ENCODE results near the gene LMF1. TPM values are rescaled to one million over a fixed set of nuclear protein-coding genes. Genes with fewer than 3 reads are reported as not detected.
"Not testable (repeated sequence)": the region's sequence is repeated elsewhere in the genome, so short reads cannot be mapped to it uniquely, and the experiment has no call there.

LMF1 gene
- total RNA-seq, 3 donors from 2014 or later = 14.1 to 26.4 (median 21.4) TPM

- H3K27ac ChIP-seq = no peak overlapping the region
- no peak for TF ChIP-seq POLR2A (IDR thresholded peaks at IDR 0.05)
- TF ChIP-seq POLR2AphosphoS5 (IDR thresholded peaks at IDR 0.05) = no peak
- no peak for TF ChIP-seq CTCF (IDR thresholded peaks at IDR 0.05)
- no peak for DNase-seq (ENCODE audit: low spot score in 2 of 2)
- H3K4me1 ChIP-seq = no peaks in the 10 kb centered on the region
- no peaks in the 10 kb centered on the region for H3K36me3 ChIP-seq
- peaks cover 34 to 36% of the 10 kb centered on the region in 2 donors for H3K9me3 ChIP-seq
- H3K27me3 ChIP-seq = peaks cover 0 to 43% of the 10 kb centered on the region in 2 donors
- intact Hi-C loops (cut with DNase I; ENCODE audit: low total_unique reads) = no loop called here
- no peak overlapping the region for H3K4me3 ChIP-seq
These were observed 132.0 kb downstream of the LMF1 start for GRCh38 chr16:838741-839140.

- intact Hi-C loops (cut with DNase I; ENCODE audit: low total_unique reads); H3K36me3 ChIP-seq; H3K4me1 ChIP-seq; H3K4me3 ChIP-seq; H3K27ac ChIP-seq; DNase-seq (ENCODE audit: low spot score in 2 of 2): not testable (repeated sequence)
- Histone ChIP-seq H3K9me3 (peaks cover 37 to 38% of the 10 kb centered on the region in 2 donors), H3K27me3 (peaks cover 0 to 58% of the 10 kb centered on the region in 2 donors)
These were observed 134.0 kb downstream of the LMF1 start for GRCh38 chr16:836822-837221.

GRCh38 chr16:836221-836620 lies 134.6 kb downstream of the LMF1 start:
- Histone ChIP-seq H3K9me3 (peaks cover 37 to 38% of the 10 kb centered on the region in 2 donors), H3K4me3 (no peak overlapping the region), H3K27me3 (peaks cover 0 to 57% of the 10 kb centered on the region in 2 donors), H3K27ac (no peak overlapping the region), H3K36me3 (no peaks in the 10 kb centered on the region), H3K4me1 (no peaks in the 10 kb centered on the region)
- DNase-seq (ENCODE audit: low spot score in 2 of 2) = no peak
- intact Hi-C loops (cut with DNase I; ENCODE audit: low total_unique reads) = no loop called here
- TF ChIP-seq POLR2A (IDR thresholded peaks at IDR 0.05) (no peak), POLR2AphosphoS5 (IDR thresholded peaks at IDR 0.05) (no peak), CTCF (IDR thresholded peaks at IDR 0.05) (no peak)

- H3K27me3 ChIP-seq = peaks cover 0 to 50% of the 10 kb centered on the region in 2 donors
These were observed 135.4 kb downstream of the LMF1 start for GRCh38 chr16:835373-835772.

GRCh38 chr16:833411-833810 lies 137.4 kb downstream of the LMF1 start:
- Histone ChIP-seq H3K4me1 (no peaks in the 10 kb centered on the region), H3K27me3 (peaks cover 0 to 33% of the 10 kb centered on the region in 2 donors), H3K36me3 (no peaks in the 10 kb centered on the region), H3K9me3 (peaks cover 35 to 37% of the 10 kb centered on the region in 2 donors), H3K27ac (no peak overlapping the region), H3K4me3 (no peak overlapping the region)
- TF ChIP-seq POLR2A (IDR thresholded peaks at IDR 0.05) = no peak
- TF ChIP-seq POLR2AphosphoS5 (IDR thresholded peaks at IDR 0.05) = no peak
- TF ChIP-seq CTCF (IDR thresholded peaks at IDR 0.05) = no peak
- DNase-seq (ENCODE audit: low spot score in 2 of 2) = no peak
- intact Hi-C loops (cut with DNase I; ENCODE audit: low total_unique reads) = no loop called here

More at GRCh38 chr16:835373-835772, 135.4 kb downstream of the LMF1 start:
- Histone ChIP-seq H3K4me1 (no peaks in the 10 kb centered on the region), H3K9me3 (peaks cover 37 to 38% of the 10 kb centered on the region in 2 donors), H3K36me3 (no peaks in the 10 kb centered on the region), H3K4me3 (no peak overlapping the region), H3K27ac (no peak overlapping the region)
- DNase-seq (ENCODE audit: low spot score in 2 of 2) = no peak
- no peak for TF ChIP-seq CTCF (IDR thresholded peaks at IDR 0.05)
- no peak for TF ChIP-seq POLR2A (IDR thresholded peaks at IDR 0.05)
- no peak for TF ChIP-seq POLR2AphosphoS5 (IDR thresholded peaks at IDR 0.05)
- intact Hi-C loops (cut with DNase I; ENCODE audit: low total_unique reads) = no loop called here
